Measurements from ENCODE around the gene GRIN1. TPM values are rescaled to one million over a fixed set of nuclear protein-coding genes. Genes with fewer than 3 reads are reported as not detected.

The GRIN1 gene
- total and polyA plus RNA-seq, 2 of the 8 experiments (the other 6 are each of a cell fraction or from before 2014, with no cell fraction given): 0.48 to 2.1 TPM

- Histone ChIP-seq H2BK5ac (ENCODE audit: low read depth, low read length) (no peak overlapping the region), H3K9ac (replicated peaks in 1 of 4; ENCODE audit: extremely low read depth in 1 of 4, low read depth in 3 of 4, low read length in 3 of 4) (no peak overlapping the region), H3K36me3 (ENCODE audit: control insufficient read depth in 2 of 4, insufficient read depth in 4 of 4, low read length in 3 of 4) (peaks cover 0 to 40% (median 10%) of the 10 kb centered on the region in 4 experiments; a peak in 7 of 8 replicates), H3K9me3 (ENCODE audit: insufficient read depth in 2 of 2, low read depth in 1 of 2, low read length in 1 of 2) (no peaks in the 10 kb centered on the region), H3K56ac (replicated peaks; ENCODE audit: insufficient read length, low read depth, low read length) (no peak overlapping the region), H3K23ac (ENCODE audit: insufficient read length) (no peak overlapping the region), H4K91ac (replicated peaks; ENCODE audit: insufficient read length, low read length) (no peak overlapping the region), H3K27me3 (replicated peaks in 1 of 4; ENCODE audit: control insufficient read depth in 3 of 4, extremely low read depth in 1 of 4, insufficient read depth in 3 of 4, low read length in 3 of 4) (no peaks in the 10 kb centered on the region; a peak in 2 of 7 replicates), H3K79me2 (ENCODE audit: control insufficient read depth in 1 of 2, insufficient read depth in 2 of 2, low read length in 2 of 2) (peaks cover 0 to 5% of the 10 kb centered on the region in 2 experiments; a peak in 1 of 4 replicates), H3K14ac (ENCODE audit: insufficient read length) (no peak overlapping the region), H2AK5ac (ENCODE audit: low read depth, low read length) (no peak overlapping the region), H2BK15ac (ENCODE audit: low read length) (no peak overlapping the region), H4K5ac (ENCODE audit: insufficient read length, low read depth, low read length) (no peak overlapping the region), H2BK20ac (ENCODE audit: low read length) (no peak overlapping the region), H2BK120ac (replicated peaks; ENCODE audit: low read depth, low read length) (no peak overlapping the region), H4K8ac (ENCODE audit: extremely low read depth, insufficient read depth, low read length) (no peak overlapping the region), H3K4me3 (ENCODE audit: extremely low read depth in 1 of 4, insufficient read depth in 2 of 4, low read depth in 3 of 4, low read length in 4 of 4) (no peak overlapping the region), H3K79me1 (ENCODE audit: low read depth, low read length) (peaks cover 3% of the 10 kb centered on the region), H3K4ac (replicated peaks; ENCODE audit: insufficient read length, low read depth, low read length) (no peak overlapping the region), H3K4me1 (replicated peaks in 1 of 4; ENCODE audit: control insufficient read depth in 3 of 4, insufficient read depth in 4 of 4, low read length in 3 of 4) (no peaks in the 10 kb centered on the region), H3K23me2 (ENCODE audit: low read depth, low read length) (no peaks in the 10 kb centered on the region), H3K4me2 (ENCODE audit: insufficient read depth in 1 of 2, low read depth in 2 of 2, low read length in 2 of 2) (no peak overlapping the region), H3K27ac (ENCODE audit: low read depth, low read length) (no peak overlapping the region), H2AFZ (ENCODE audit: low read length) (no peak overlapping the region), H2BK12ac (ENCODE audit: low read depth, low read length) (no peak overlapping the region), H3K18ac (ENCODE audit: extremely low read depth, low read length) (no peak overlapping the region), H4K20me1 (replicated peaks in 1 of 2; ENCODE audit: control insufficient read depth in 1 of 2, insufficient read depth in 2 of 2, low read length in 2 of 2) (peaks cover 2 to 18% of the 10 kb centered on the region in 2 experiments)
- TF ChIP-seq SP1 (IDR thresholded peaks at IDR 0.05; ENCODE audit: low read depth, low read length) (no peak), TAF1 (IDR thresholded peaks at IDR 0.05; ENCODE audit: low read depth, low read length) (no peak), SP4 (IDR thresholded peaks at IDR 0.05; ENCODE audit: low read length) (no peak), RXRA (IDR thresholded peaks at IDR 0.05; ENCODE audit: insufficient read depth, low read depth, low read length) (no peak), CBX8 (IDR thresholded peaks at IDR 0.05; ENCODE audit: borderline replicate concordance, low read depth, low read length) (no peak), CHD1 (IDR thresholded peaks at IDR 0.05; ENCODE audit: low read depth, low read length) (no peak), JUND (IDR thresholded peaks at IDR 0.05; ENCODE audit: low read length) (no peak), CTBP2 (IDR thresholded peaks at IDR 0.05; ENCODE audit: borderline replicate concordance, insufficient read depth, insufficient read length, low read length) (no peak), MAFK (IDR thresholded peaks at IDR 0.05; ENCODE audit: low read depth, low read length) (no peak), EZH2 (IDR thresholded peaks at IDR 0.05; ENCODE audit: low read depth, low read length, severe bottlenecking) (no peak), ATF3 (IDR thresholded peaks at IDR 0.05; ENCODE audit: insufficient read depth, low read depth, low read length) (no peak), E2F6 (IDR thresholded peaks at IDR 0.05) (no peak), SIRT6 (IDR thresholded peaks at IDR 0.05; ENCODE audit: low read length) (no peak)
- WGBS, 2 experiments (ENCODE audit: extremely low coverage in 1 of 2, insufficient coverage in 1 of 2, insufficient read length in 1 of 2, insufficient replicate concordance in 2 of 2, low coverage in 1 of 2, low lambda C conversion rate in 2 of 2, missing lambda C conversion rate in 1 of 2): 96% methylated on average over 20 of the region's 22 CpGs; no CpG with 5 or more reads in 1 of the 2 experiments
- no peak for FAIRE-seq
- POLR2A ChIA-PET (ENCODE audit: partially characterized antibody): interaction anchor here (0.8 to 1.6 kb wide), 3 partner anchors 15 to 28 kb away, joined by 3 to 6 read pairs (median 3); no protein-coding TSS in a partner anchor
- CTCF ChIA-PET (ENCODE audit: partially characterized antibody): interaction anchor here (1.1 to 1.5 kb wide), 5 partner anchors 11 to 77 kb away, joined by 3 to 5 read pairs (median 4); partner anchors contain the start of genes LRRC26 and TMEM210
- DNase-seq (ENCODE audit: low read depth in 1 of 2, low spot score in 2 of 2): no peak
These were observed 42.7 kb downstream of the GRIN1 start for GRCh38 chr9:137181680-137182079.

Measured in H1 (cell line).